H1 (cell line): Measurements from ENCODE around the gene TCIRG1. TPM values are rescaled to one million over a fixed set of nuclear protein-coding genes. Genes with fewer than 3 reads are reported as not detected.

ENCODE experiments used
- CTCF ChIA-PET: fragments of 300-600 bp; sonication (Branson Sonifier 250); formaldehyde crosslinking; loops from one replicate; lab custom pipeline; 2021; ENCODE audit not compliant: partially characterized antibody; lab: Charles Lee
- POLR2A ChIA-PET: fragments of 300-600 bp; sonication (Branson Sonifier 250); formaldehyde crosslinking; loops from one replicate; lab custom pipeline; 2021; ENCODE audit warnings: inconsistent platforms; ENCODE audit not compliant: partially characterized antibody; lab: Charles Lee
- DNase-seq, 2 experiments: peaks; one replicate each; pipeline versions ENCODE4 v3.0.0 to v3.0.0-alpha.2; 2010 to 2022; ENCODE audit warnings: low spot score in 2 of 2, low read depth in 1 of 2, mixed read lengths in 1 of 2
- FAIRE-seq: peaks from 2 replicates; lab custom pipeline; 2011; peaks lifted over from hg19 to GRCh38; lab: Jason Lieb, UNC
- H2AFZ ChIP-seq: 2 replicates; pipeline ENCODE4 v1.8.1; 2012; ENCODE audit warnings: low read length, inconsistent platforms
- H2AK5ac ChIP-seq: 2 replicates; pipeline ENCODE4 v1.6.1; 2013; ENCODE audit warnings: low read depth, low read length
- H2BK120ac ChIP-seq: replicated peaks from 2 replicates; pipeline ENCODE3; 2013; ENCODE audit warnings: low read depth, low read length, inconsistent platforms
- H2BK12ac ChIP-seq: 2 replicates; pipeline ENCODE4 v1.6.1; 2013; ENCODE audit warnings: low read depth, low read length
- H2BK15ac ChIP-seq: 2 replicates; pipeline ENCODE4 v1.6.1; 2013; ENCODE audit warnings: low read length
- H2BK20ac ChIP-seq: 2 replicates; pipeline ENCODE4 v1.6.1; 2013; ENCODE audit warnings: low read length
- H2BK5ac ChIP-seq: 2 replicates; pipeline ENCODE4 v1.6.1; 2013; ENCODE audit warnings: low read depth, low read length
- H3K14ac ChIP-seq: 2 replicates; pipeline ENCODE4 v1.6.1; 2013; ENCODE audit warnings: inconsistent platforms; ENCODE audit not compliant: insufficient read length
- H3K18ac ChIP-seq: 2 replicates; pipeline ENCODE4 v1.6.1; 2013; ENCODE audit warnings: low read length; ENCODE audit errors: extremely low read depth
- H3K23ac ChIP-seq: 2 replicates; pipeline ENCODE4 v1.6.1; 2013; ENCODE audit warnings: inconsistent platforms; ENCODE audit not compliant: insufficient read length
- H3K23me2 ChIP-seq: 2 replicates; pipeline ENCODE4 v1.6.1; 2013; ENCODE audit warnings: low read depth, low read length
- H3K27ac ChIP-seq: 2 replicates; pipeline ENCODE4 v1.6.1; 2011; ENCODE audit warnings: low read depth, low read length, inconsistent platforms
- H3K27me3 ChIP-seq, 4 experiments: replicated peaks in 1 of 4; 1 replicate in 1 of 4; 2 replicates in 3 of 4; pipeline versions ENCODE4 v1.6.1 to v1.8.1; 2011 to 2013; ENCODE audit warnings: low read length in 3 of 4, mild to moderate bottlenecking in 3 of 4, inconsistent platforms in 2 of 4, mixed read lengths in 2 of 4, moderate library complexity in 1 of 4; ENCODE audit not compliant: control insufficient read depth in 3 of 4, insufficient read depth in 3 of 4; ENCODE audit errors: extremely low read depth in 1 of 4
- H3K36me3 ChIP-seq, 4 experiments: 2 replicates each; pipeline versions ENCODE4 v1.6.1 to v1.8.1; 2011 to 2013; ENCODE audit warnings: mild to moderate bottlenecking in 4 of 4, low read length in 3 of 4, moderate library complexity in 2 of 4, control low read depth in 1 of 4, inconsistent platforms in 1 of 4; ENCODE audit not compliant: insufficient read depth in 4 of 4, control insufficient read depth in 2 of 4
- H3K4ac ChIP-seq: replicated peaks from 2 replicates; pipeline ENCODE3; 2013; ENCODE audit warnings: low read length, low read depth, mixed read lengths, inconsistent platforms; ENCODE audit not compliant: insufficient read length
- H3K4me1 ChIP-seq, 4 experiments: replicated peaks in 1 of 4; 1 replicate in 1 of 4; 2 replicates in 3 of 4; pipeline versions ENCODE4 v1.6.1 to v1.8.1; 2011 to 2013; ENCODE audit warnings: low read length in 3 of 4, inconsistent platforms in 2 of 4, mixed read lengths in 1 of 4; ENCODE audit not compliant: insufficient read depth in 4 of 4, control insufficient read depth in 3 of 4
- H3K4me2 ChIP-seq, 2 experiments: 2 replicates each; pipeline versions ENCODE4 v1.6.1 to v1.8.1; 2011 to 2013; ENCODE audit warnings: low read depth in 2 of 2, low read length in 2 of 2, control low read depth in 1 of 2, inconsistent platforms in 1 of 2, mild to moderate bottlenecking in 1 of 2; ENCODE audit not compliant: insufficient read depth in 1 of 2
- H3K4me3 ChIP-seq, 4 experiments: fragments of 200-600, 300-600 bp in 1 of 4; sonication (generic), shearing (Covaris generic), sonication (Bioruptor Twin) in 1 of 4; 2 replicates each; pipeline versions ENCODE4 v1.5.1 to v1.8.1; 2011 to 2016; ENCODE audit warnings: low read length in 4 of 4, low read depth in 3 of 4, control low read depth in 2 of 4, inconsistent platforms in 2 of 4, mild to moderate bottlenecking in 2 of 4, mixed read lengths in 1 of 4, moderate library complexity in 1 of 4; ENCODE audit not compliant: insufficient read depth in 2 of 4; ENCODE audit errors: extremely low read depth in 1 of 4
- H3K56ac ChIP-seq: replicated peaks from 2 replicates; pipeline ENCODE3; 2013; ENCODE audit warnings: low read depth, mild to moderate bottlenecking, mixed read lengths, low read length, inconsistent platforms; ENCODE audit not compliant: insufficient read length
- H3K79me1 ChIP-seq: 2 replicates; pipeline ENCODE4 v1.6.1; 2013; ENCODE audit warnings: low read depth, low read length, control low read depth
- H3K79me2 ChIP-seq, 2 experiments: 2 replicates each; pipeline versions ENCODE4 v1.6.1 to v1.8.1; 2012 to 2013; ENCODE audit warnings: low read length in 2 of 2, mild to moderate bottlenecking in 2 of 2, inconsistent platforms in 1 of 2; ENCODE audit not compliant: insufficient read depth in 2 of 2, control insufficient read depth in 1 of 2
- H3K9ac ChIP-seq, 4 experiments: replicated peaks in 1 of 4; 1 replicate in 1 of 4; 2 replicates in 3 of 4; pipeline versions ENCODE4 v1.6.1 to v1.8.1; 2011 to 2013; ENCODE audit warnings: low read depth in 3 of 4, low read length in 3 of 4, control low read depth in 2 of 4, mild to moderate bottlenecking in 2 of 4, moderate library complexity in 2 of 4, inconsistent platforms in 1 of 4; ENCODE audit errors: extremely low read depth in 1 of 4
- H3K9me3 ChIP-seq, 2 experiments: 2 replicates each; pipeline versions ENCODE4 v1.6.1 to v1.8.1; 2012 to 2013; ENCODE audit warnings: mild to moderate bottlenecking in 2 of 2, moderate library complexity in 2 of 2, control low read depth in 1 of 2, inconsistent platforms in 1 of 2, low read depth in 1 of 2, low read length in 1 of 2, mixed read lengths in 1 of 2; ENCODE audit not compliant: insufficient read depth in 2 of 2
- H4K20me1 ChIP-seq, 2 experiments: replicated peaks in 1 of 2; 2 replicates each; pipeline versions ENCODE3 to v1.8.1; 2011 to 2013; ENCODE audit warnings: inconsistent platforms in 2 of 2, low read length in 2 of 2, mild to moderate bottlenecking in 1 of 2; ENCODE audit not compliant: insufficient read depth in 2 of 2, control insufficient read depth in 1 of 2
- H4K5ac ChIP-seq: 2 replicates; pipeline ENCODE4 v1.6.1; 2013; ENCODE audit warnings: low read length, low read depth, mixed read lengths, inconsistent platforms; ENCODE audit not compliant: insufficient read length
- H4K8ac ChIP-seq: 2 replicates; pipeline ENCODE4 v1.8.0; 2013; ENCODE audit warnings: mild to moderate bottlenecking, moderate library complexity, low read length, inconsistent platforms; ENCODE audit not compliant: insufficient read depth; ENCODE audit errors: extremely low read depth
- H4K91ac ChIP-seq: replicated peaks from 2 replicates; pipeline ENCODE3; 2013; ENCODE audit warnings: low read length, mixed read lengths, inconsistent platforms; ENCODE audit not compliant: insufficient read length
- CHD1 ChIP-seq: IDR thresholded peaks from 2 replicates; pipeline ENCODE4 v1.6.1; 2012; ENCODE audit warnings: low read depth, low read length, improper control_type of control experiment
- CHD2 ChIP-seq: IDR thresholded peaks from 2 replicates; pipeline ENCODE4 v1.6.1; 2012; ENCODE audit warnings: low read length, improper control_type of control experiment
- CTCF ChIP-seq, 3 experiments: IDR thresholded peaks; 1 replicate in 2 of 3; 2 replicates in 1 of 3; pipeline versions ENCODE4 v1.5.1 to v1.6.1; 2011; ENCODE audit warnings: low read length in 3 of 3, mild to moderate bottlenecking in 3 of 3, inconsistent platforms in 2 of 3, low read depth in 1 of 3, moderate library complexity in 1 of 3; ENCODE audit not compliant: insufficient read depth in 1 of 3; ENCODE audit errors: control extremely low read depth in 1 of 3
- FOSL1 ChIP-seq: IDR thresholded peaks from 2 replicates; pipeline ENCODE4 v1.6.1; 2011; ENCODE audit warnings: mild to moderate bottlenecking, low read depth, low read length, moderate library complexity; ENCODE audit not compliant: insufficient read depth
- HDAC6 ChIP-seq: IDR thresholded peaks from one replicate; pipeline ENCODE4 v1.7.1; 2012; ENCODE audit warnings: low read depth, mild to moderate bottlenecking, inconsistent platforms, low read length, moderate library complexity
- SIX5 ChIP-seq: IDR thresholded peaks from 2 replicates; pipeline ENCODE4 v1.6.1; 2011; ENCODE audit warnings: mild to moderate bottlenecking, low read depth, low read length
- SP1 ChIP-seq: IDR thresholded peaks from 2 replicates; pipeline ENCODE4 v1.6.1; 2011; ENCODE audit warnings: low read depth, low read length
- SRF ChIP-seq: IDR thresholded peaks from 2 replicates; pipeline ENCODE4 v1.6.1; 2011; ENCODE audit warnings: mild to moderate bottlenecking, low read depth, low read length, moderate library complexity
- TAF7 ChIP-seq: optimal IDR thresholded peaks from 2 replicates; pipeline ENCODE3; 2011; ENCODE audit warnings: low read depth, mild to moderate bottlenecking, inconsistent platforms, low read length, moderate library complexity, borderline replicate concordance
- TBP ChIP-seq: IDR thresholded peaks from 2 replicates; pipeline ENCODE4 v1.6.1; 2011; ENCODE audit warnings: low read depth, low read length, improper control_type of control experiment
- TEAD4 ChIP-seq: IDR thresholded peaks from 2 replicates; pipeline ENCODE4 v1.6.1; 2012; ENCODE audit warnings: low read depth, low read length, inconsistent platforms, mixed read lengths
- whole genome bisulfite sequencing, 2 experiments: shearing (Covaris generic) in 1 of 2; methylation state at CpG; one replicate each; pipeline versions ENCODE4 v1.1.6 to v1.1.7; 2013 to 2015; ENCODE audit warnings: low lambda C conversion rate in 2 of 2, mixed read lengths in 2 of 2, inconsistent platforms in 1 of 2, low coverage in 1 of 2, missing lambda C conversion rate in 1 of 2; ENCODE audit not compliant: insufficient replicate concordance in 2 of 2, insufficient coverage in 1 of 2, insufficient read length in 1 of 2; ENCODE audit errors: extremely low coverage in 1 of 2, missing lambda C conversion rate in 1 of 2; 5-methylcytosine and 5-hydroxymethylcytosine counted together
- polyA plus RNA-seq, 7 experiments: library from polyadenylated mRNA; depleted of rRNA in 3 of 7; stranded (reverse) in 5 of 7; unstranded in 2 of 7; fragments of >200 nt in 5 of 7; fragments of 200-250 nt in 2 of 7; gene quantifications; 1 replicate in 5 of 7; 2 replicates in 1 of 7; 4 replicates in 1 of 7; pipeline versions ENCODE4 v1.2.1 to v1.2.3, GENCODE V29; 2011 to 2013; ENCODE audit warnings: missing spikeins in 2 of 7, mixed read lengths in 2 of 7
- total RNA-seq: library from RNA; stranded (reverse); fragmentation: NEBNext Ultra II Directional; extraction: Animal tissue kit (Norgen Biotek cat#: 25700); gene quantifications from 2 replicates; pipeline ENCODE4 v1.2.1, GENCODE V29; 2021

The TCIRG1 gene
- total and polyA plus RNA-seq, 2 of the 8 experiments (the other 6 are each of a cell fraction or from before 2014, with no cell fraction given): 25.3 to 39.6 TPM

- peaks cover 0 to 6% (median 2%) of the 10 kb centered on the region in 4 experiments; a peak in 3 of 8 replicates for H3K36me3 ChIP-seq
- FAIRE-seq: no peak
- H2BK15ac ChIP-seq: no peak overlapping the region
- WGBS, 2 experiments: 91% methylated on average over 18 of the region's 18 CpGs; no CpG with 5 or more reads in 1 of the 2 experiments
- H4K20me1 ChIP-seq: peaks cover 2 to 10% of the 10 kb centered on the region in 2 experiments
- H4K8ac ChIP-seq: no peak overlapping the region
- H3K4ac ChIP-seq: no peak overlapping the region
- H3K4me1 ChIP-seq: peaks cover 0 to 10% (median 6%) of the 10 kb centered on the region in 4 experiments; a peak in 5 of 7 replicates
- H3K9me3 ChIP-seq: no peaks in the 10 kb centered on the region
- H2BK20ac ChIP-seq: no peak overlapping the region
- H2AFZ ChIP-seq: no peak overlapping the region
- no peak overlapping the region for H3K56ac ChIP-seq
- no peak overlapping the region for H3K4me2 ChIP-seq
- no peak overlapping the region; the same call in 1 of the 2 replicates for H3K18ac ChIP-seq
- peak overlapping the region; percentile 44; the same call in 1 of the 2 replicates for H2BK5ac ChIP-seq
- peaks cover 3% of the 10 kb centered on the region; the same call in 1 of the 2 replicates for H3K79me1 ChIP-seq
- no peaks in the 10 kb centered on the region for H3K27me3 ChIP-seq
- ChIA-PET POLR2A (interaction anchor here (1.2 to 10.8 kb wide), 3 partner anchors 14 to 68 kb away, joined by 3 to 183 read pairs (median 6); partner anchors contain the start of genes NDUFS8 and TCIRG1), CTCF (interaction anchor here (1.3 to 2.3 kb wide), 4 partner anchors 10 to 158 kb away, joined by 4 to 9 read pairs (median 5); no protein-coding TSS in a partner anchor)
- no peak overlapping the region for H3K4me3 ChIP-seq
- 0 out of 2 replicates have a peak overlapping the region, but pooled peaks have one; percentile 12 for H3K27ac ChIP-seq
- H4K91ac ChIP-seq: no peak overlapping the region
- no peak overlapping the region for H2BK12ac ChIP-seq
- DNase-seq: peak in 1 of 2 experiments; percentile 53
- no peak overlapping the region for H4K5ac ChIP-seq
- H3K79me2 ChIP-seq: no peaks in the 10 kb centered on the region
- no peak overlapping the region for H3K14ac ChIP-seq
- H3K23ac ChIP-seq: no peak overlapping the region
- H3K9ac ChIP-seq: no peak overlapping the region
- no peaks in the 10 kb centered on the region for H3K23me2 ChIP-seq
- H2BK120ac ChIP-seq: no peak overlapping the region
- no peak overlapping the region for H2AK5ac ChIP-seq
- no peak for TF ChIP-seq CTCF (IDR thresholded peaks at IDR 0.05; ENCODE audit: control extremely low read depth in 1 of 3, insufficient read depth in 1 of 3, low read depth in 1 of 3, low read length in 3 of 3)
- no peak for TF ChIP-seq FOSL1
- no peak for TF ChIP-seq TBP
- TF ChIP-seq SP1: no peak
- no peak for TF ChIP-seq SRF
- TF ChIP-seq CHD1: no peak
- no peak for TF ChIP-seq CHD2
- no peak for TF ChIP-seq TAF7
- TF ChIP-seq SIX5: no peak
- TF ChIP-seq HDAC6: no peak
- no peak for TF ChIP-seq TEAD4
These were observed 11.6 kb downstream of the TCIRG1 start for GRCh38 chr11:68050371-68050841.
